Right lobe of liver (tissue), 6 donors: Measurements from ENCODE around the gene SIPA1. TPM values are rescaled to one million over a fixed set of nuclear protein-coding genes. Genes with fewer than 3 reads are reported as not detected.

Experiments
- ATAC-seq, 4 donors: fragments of 200-7000 bp; cut with Tn5 transposase; one replicate each; pipeline ENCODE4 v1.9.1; 2020; ENCODE audit warnings: mild to moderate bottlenecking in 4 of 4, moderate library complexity in 4 of 4
- DNase-seq, 3 donors: peaks; one replicate each; pipeline ENCODE4 v3.0.0-alpha.2; 2020
- H3K27ac ChIP-seq, 3 donors: fragments of 200-600 bp; one replicate each; pipeline ENCODE4 v1.8.0; 2022
- H3K27me3 ChIP-seq, 2 donors: fragments of 200-600 bp; one replicate each; pipeline ENCODE4 v1.8.0; 2022
- H3K36me3 ChIP-seq, 4 donors: fragments of 200-600 bp; sonication (generic) in 1 of 4; one replicate each; pipeline versions ENCODE4 v1.5.1 to v1.8.0; 2017 to 2022; ENCODE audit warnings: control low read depth in 1 of 4
- H3K4me1 ChIP-seq, 4 donors: fragments of 200-600 bp; sonication (generic) in 1 of 4; one replicate each; pipeline versions ENCODE4 v1.5.1 to v1.8.0; 2017 to 2022; ENCODE audit warnings: control low read depth in 1 of 4
- H3K4me3 ChIP-seq, 3 donors: fragments of 200-600 bp; one replicate each; pipeline ENCODE4 v1.8.0; 2022
- H3K9me3 ChIP-seq, 4 donors: fragments of 200-600 bp; sonication (generic) in 1 of 4; one replicate each; pipeline versions ENCODE4 v1.5.1 to v1.8.0; 2017 to 2022; ENCODE audit warnings: control low read depth in 1 of 4
- CTCF ChIP-seq, 4 donors: fragments of 200-600 bp in 3 of 4; fragments of 450-650 bp in 1 of 4; IDR thresholded peaks; one replicate each; pipeline versions ENCODE4 v1.5.1 to v1.8.0; 2016 to 2022; ENCODE audit warnings: antibody characterized with exemption in 4 of 4, mild to moderate bottlenecking in 2 of 4
- POLR2A ChIP-seq: fragments of 450-650 bp; IDR thresholded peaks from one replicate; pipeline ENCODE4 v1.6.1; 2017; ENCODE audit warnings: antibody characterized with exemption, mild to moderate bottlenecking
- WGBS: methylation state at CpG from one replicate; pipeline ENCODE4 v1.1.6; 2018; ENCODE audit warnings: low coverage, low lambda C conversion rate; ENCODE audit not compliant: insufficient coverage; ENCODE audit errors: missing lambda C conversion rate; 5-methylcytosine and 5-hydroxymethylcytosine counted together
- intact Hi-C, 2 donors: fragments of 100-400 bp; cut with DNase I; formaldehyde crosslinking; loops; one replicate each; pipeline versions ENCODE4 v1.11.2 to v1.14.1; 2022
- total RNA-seq, 6 experiments: library from RNA; depleted of rRNA in 2 of 6; stranded (reverse); fragments of >200 nt in 2 of 6; fragmentation: NEBNext Ultra II Directional in 3 of 6; extraction: Animal tissue kit (Norgen Biotek cat#: 25700) in 3 of 6; gene quantifications; one replicate each; pipeline versions ENCODE4 v1.1.0 to v1.2.4, GENCODE V29; 2016 to 2023
- donor health status: DM: no; HTN: yes; CAD: no.
- donor health status: DM: no; HTN: no; CAD: no.
- donor health status: DM: no; HTN: no; CAD: no.
- donor health status: DM: no; HTN: yes; CAD: no.
- donor health status: DM: no; HTN: yes; CAD: no.

Gene SIPA1
- total RNA-seq, 6 experiments from 2014 or later, result 21.1 to 34.1 (median 25.3) TPM

DNA sequence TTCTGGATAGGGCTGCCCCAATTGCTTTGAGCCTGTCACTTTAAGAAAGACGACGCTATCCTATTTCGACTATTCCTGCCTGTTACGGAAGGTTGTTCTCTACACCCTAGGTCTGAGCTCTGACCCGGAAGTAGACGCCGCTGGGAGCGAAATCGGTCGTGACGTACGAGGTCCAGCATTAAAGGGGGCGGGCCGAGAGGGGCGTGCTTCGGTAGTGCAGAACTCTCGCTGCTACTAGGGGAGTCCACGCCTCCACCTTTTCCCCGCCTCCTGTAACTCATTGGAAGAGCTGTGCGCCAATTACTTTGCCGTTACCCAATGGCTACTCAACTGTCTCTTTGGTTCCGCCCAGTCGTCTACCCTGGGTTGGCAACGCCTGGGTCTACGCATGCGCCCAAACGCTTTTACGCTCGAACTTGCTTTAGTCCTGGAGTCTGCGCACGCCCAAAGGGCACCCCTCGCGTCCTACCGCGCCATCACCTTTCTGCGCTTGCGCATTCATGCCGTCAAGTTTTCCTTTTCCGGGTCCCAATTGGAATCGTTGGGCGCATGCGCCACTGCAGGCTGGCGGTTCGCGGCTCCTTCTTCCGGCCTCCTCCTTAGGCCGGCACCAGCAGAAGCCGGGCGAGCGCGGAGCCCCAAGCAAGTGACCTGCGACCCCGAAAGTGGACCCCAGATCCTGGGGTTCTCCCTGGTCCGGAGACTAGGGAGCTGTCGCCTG is 22.5 kb upstream of the SIPA1 start, which contains the start of gene PCNX3:
Gene PCNX3 (plus strand): TSS at position 548 of the 721 bp plus-strand sequence. CDS start 536 bp downstream, outside the sequence.
- peak; percentile 58 for TF ChIP-seq POLR2A
- TF ChIP-seq CTCF (IDR thresholded peaks at IDR 0.05), result no peak
- ATAC-seq (peak; percentile 74 to 86 (median 84)), DNase-seq (peak; percentile 100)
- Histone ChIP-seq H3K27me3 (no peaks in the 10 kb centered on the region), H3K36me3 (peaks cover 0 to 32% (median 13%) of the 10 kb centered on the region in 4 donors), H3K9me3 (no peaks in the 10 kb centered on the region), H3K27ac (peak within 1 kb of the TSS; percentile 77 to 96 (median 95)), H3K4me3 (peak within 1 kb of the TSS; percentile 99), H3K4me1 (peaks cover 0 to 34% (median 14%) of the 10 kb centered on the region in 4 donors)
- WGBS, result under 1% methylated on average over 28 of the region's 55 CpGs
- intact Hi-C loops, result no loop called here

- no peaks in the 10 kb centered on the region for H3K27me3 ChIP-seq
- TF ChIP-seq POLR2A (no peak), CTCF (IDR thresholded peaks at IDR 0.05) (no peak)
- intact Hi-C loops, result no loop called here
- H3K27ac ChIP-seq, result peak overlapping the region; percentile 49 to 78 (median 73)
- no peaks in the 10 kb centered on the region for H3K9me3 ChIP-seq
- ATAC-seq, result no peak
- H3K4me1 ChIP-seq, result peaks cover 0 to 30% (median 14%) of the 10 kb centered on the region in 4 donors
- H3K36me3 ChIP-seq, result peaks cover 0 to 31% (median 13%) of the 10 kb centered on the region in 4 donors
- H3K4me3 ChIP-seq, result peak overlapping the region; percentile 79 to 97 (median 95)
- no peak for DNase-seq
- WGBS, result 0% methylated on average over 16 of the region's 50 CpGs
Measured at GRCh38 chr11:65615950-65616574, 21.8 kb upstream of the SIPA1 start.

GRCh38 chr11:65616575-65617001 is 21.3 kb upstream of the SIPA1 start:
- no peak overlapping the region for H3K27ac ChIP-seq
- 38% methylated on average over 7 of the region's 10 CpGs for WGBS
- no peaks in the 10 kb centered on the region for H3K9me3 ChIP-seq
- intact Hi-C loops, result no loop called here
- no peak for TF ChIP-seq POLR2A
- no peak for TF ChIP-seq CTCF (IDR thresholded peaks at IDR 0.05)
- H3K4me1 ChIP-seq, result peaks cover 0 to 25% (median 12%) of the 10 kb centered on the region in 4 donors
- DNase-seq, result no peak
- H3K36me3 ChIP-seq, result peaks cover 0 to 31% (median 13%) of the 10 kb centered on the region in 4 donors
- no peaks in the 10 kb centered on the region for H3K27me3 ChIP-seq
- ATAC-seq, result no peak
- peak overlapping the region; percentile 79 to 97 (median 95) for H3K4me3 ChIP-seq

- intact Hi-C loops, result no loop called here
- WGBS, result 93% methylated on average over 3 of the region's 17 CpGs
- H3K36me3 ChIP-seq, result peaks cover 0 to 31% (median 13%) of the 10 kb centered on the region in 4 donors
- H3K4me1 ChIP-seq, result peaks cover 0 to 18% (median 9%) of the 10 kb centered on the region in 4 donors
- peak overlapping the region in 1 of 3 donors; percentile 95 for H3K4me3 ChIP-seq
- DNase-seq, result no peak
- no peaks in the 10 kb centered on the region for H3K9me3 ChIP-seq
- ATAC-seq, result no peak
- no peak overlapping the region for H3K27ac ChIP-seq
- TF ChIP-seq POLR2A, result no peak
- TF ChIP-seq CTCF (IDR thresholded peaks at IDR 0.05), result no peak
- no peaks in the 10 kb centered on the region for H3K27me3 ChIP-seq
Measured at GRCh38 chr11:65617136-65617850, 20.6 kb upstream of the SIPA1 start.
